Ishikawa (cell line): ENCODE measurements around the gene STAT6.

Source experiments
- CREB1 ChIP-seq: IDR thresholded peaks from 2 replicates; pipeline ENCODE4 v1.6.1; 2012; ENCODE audit warnings: low read depth
- TEAD4 ChIP-seq: IDR thresholded peaks from 2 replicates; pipeline ENCODE4 v1.6.1; 2012
- YY1 ChIP-seq: IDR thresholded peaks from 2 replicates; pipeline ENCODE4 v1.6.1; 2012; ENCODE audit warnings: low read depth

DNA sequence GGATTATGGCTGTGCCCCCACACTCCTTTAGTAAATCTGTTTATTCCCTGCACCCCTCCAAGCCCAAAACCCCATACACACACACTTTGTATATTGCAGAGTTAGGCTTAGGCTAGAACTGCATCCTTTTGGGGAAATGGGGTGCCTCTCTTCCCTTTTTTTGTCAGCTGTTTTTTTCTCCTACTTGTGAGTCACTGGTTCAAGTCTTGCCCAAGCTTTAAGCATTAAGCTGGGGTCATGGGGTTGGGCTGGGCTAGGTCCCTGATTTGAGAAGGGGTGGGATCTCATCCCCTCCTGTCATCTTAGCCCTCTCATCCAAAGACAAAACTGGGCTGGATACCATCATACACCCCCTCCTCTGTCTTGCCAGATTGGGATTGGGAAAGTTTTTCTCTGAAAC, 18.7 kb upstream of the STAT6 start:
- TF ChIP-seq TEAD4 (no peak), CREB1 (no peak), YY1 (no peak)
